OCI-LY7 (cell line): ENCODE results near the gene RPS16. TPM values are rescaled to one million over a fixed set of nuclear protein-coding genes. Genes with fewer than 3 reads are reported as not detected.

Experiments
- BruUV-seq: library from RNA; stranded (reverse); fragments of 400-500 nt; replicated peaks from 2 replicates; lab custom pipeline; 2021; lab: Mats Ljungman, UMichigan
- CTCF ChIA-PET: fragments of 300-600 bp; sonication (Branson Sonifier 250); formaldehyde crosslinking; loops from one replicate; lab custom pipeline; 2022; ENCODE audit warnings: antibody characterized with exemption; ENCODE audit not compliant: unreplicated experiment; lab: Charles Lee
- POLR2A ChIA-PET: fragments of 300-600 bp; sonication (Branson Sonifier 250); formaldehyde crosslinking; loops from one replicate; lab custom pipeline; 2022; ENCODE audit warnings: antibody characterized with exemption; lab: Charles Lee
- DNase-seq: peaks from one replicate; pipeline ENCODE4 v3.0.0-alpha.2; 2015; ENCODE audit warnings: low spot score
- H2AFZ ChIP-seq: fragments of 200-600 bp; sonication (generic), shearing (Covaris generic); 2 replicates; pipeline ENCODE4 v1.6.1; 2014; ENCODE audit warnings: mild to moderate bottlenecking, antibody characterized with exemption, low read length, moderate library complexity
- H3K27ac ChIP-seq: fragments of 200-600 bp; sonication (generic); 2 replicates; pipeline ENCODE4 v1.5.1; 2014; ENCODE audit warnings: mixed run types, low read depth, mild to moderate bottlenecking, moderate library complexity, low read length, inconsistent platforms; ENCODE audit not compliant: poor library complexity, severe bottlenecking
- H3K36me3 ChIP-seq: fragments of 200-600 bp; sonication (generic); 2 replicates; pipeline ENCODE4 v1.6.1; 2014; ENCODE audit warnings: mild to moderate bottlenecking, antibody characterized with exemption, low read length, moderate library complexity, mixed read lengths; ENCODE audit not compliant: insufficient read depth
- H3K4me1 ChIP-seq: fragments of 200-600 bp; sonication (generic); 2 replicates; pipeline ENCODE4 v1.5.1; 2014; ENCODE audit warnings: mild to moderate bottlenecking, low read length; ENCODE audit not compliant: insufficient read depth, poor library complexity, severe bottlenecking
- H3K4me2 ChIP-seq: fragments of 200-600 bp; sonication (generic); 2 replicates; pipeline ENCODE4 v1.6.1; 2014; ENCODE audit warnings: mild to moderate bottlenecking, low read length
- H3K4me3 ChIP-seq: fragments of 200-600 bp; sonication (generic); 2 replicates; pipeline ENCODE4 v1.5.1; 2014; ENCODE audit warnings: mild to moderate bottlenecking, low read depth, low read length; ENCODE audit not compliant: poor library complexity, severe bottlenecking
- H3K79me2 ChIP-seq: fragments of 200-600 bp; sonication (generic); 2 replicates; pipeline ENCODE4 v1.6.1; 2016; ENCODE audit warnings: low read depth, mild to moderate bottlenecking, low read length, moderate library complexity, mixed read lengths; ENCODE audit not compliant: insufficient read depth
- H3K9me2 ChIP-seq: fragments of 200-600 bp; sonication (generic); 2 replicates; pipeline ENCODE4 v1.6.1; 2016; ENCODE audit warnings: mild to moderate bottlenecking, low read length, mixed read lengths; ENCODE audit not compliant: insufficient read depth
- H3K9me3 ChIP-seq: fragments of 200-600 bp; sonication (generic); 2 replicates; pipeline ENCODE4 v1.6.1; 2014; ENCODE audit warnings: mild to moderate bottlenecking, mixed run types, low read length, mixed read lengths
- H4K20me1 ChIP-seq: fragments of 200-600 bp; sonication (generic); 2 replicates; pipeline ENCODE4 v1.6.1; 2014; ENCODE audit warnings: mild to moderate bottlenecking, antibody characterized with exemption, low read length, moderate library complexity, mixed read lengths; ENCODE audit not compliant: insufficient read depth
- EZH2phosphoT487 ChIP-seq: fragments of 200-600 bp; sonication (generic); IDR thresholded peaks from 2 replicates; pipeline ENCODE4 v1.6.1; 2018; ENCODE audit warnings: low read depth, borderline replicate concordance, mild to moderate bottlenecking, mixed run types, antibody characterized with exemption, low read length, moderate library complexity, mixed read lengths
- intact Hi-C: fragments of 100-400 bp; cut with micrococcal nuclease; formaldehyde crosslinking; loops from one replicate; pipeline ENCODE4 v1.10.0; 2022; ENCODE audit not compliant: unreplicated experiment
- total RNA-seq, 2 experiments: library from RNA; depleted of rRNA in 1 of 2; stranded (reverse); fragments of >200 nt in 1 of 2; shearing (Covaris generic) in 1 of 2; gene quantifications; 2 replicates each; pipeline ENCODE4 v1.2.3, GENCODE V29; 2014 to 2022
- TF ChIP-seq, protein P1 (sequence below): fragments of 200-600 bp; sonication (generic); conservative IDR thresholded peaks from 2 replicates; pipeline ENCODE4 v1.5.1; 2014; ENCODE audit warnings: mild to moderate bottlenecking, antibody characterized with exemption, low read length, moderate library complexity, mixed read lengths

Gene RPS16
- total RNA-seq, 2 experiments from 2014 or later: 634 to 3,661 TPM

DNA sequence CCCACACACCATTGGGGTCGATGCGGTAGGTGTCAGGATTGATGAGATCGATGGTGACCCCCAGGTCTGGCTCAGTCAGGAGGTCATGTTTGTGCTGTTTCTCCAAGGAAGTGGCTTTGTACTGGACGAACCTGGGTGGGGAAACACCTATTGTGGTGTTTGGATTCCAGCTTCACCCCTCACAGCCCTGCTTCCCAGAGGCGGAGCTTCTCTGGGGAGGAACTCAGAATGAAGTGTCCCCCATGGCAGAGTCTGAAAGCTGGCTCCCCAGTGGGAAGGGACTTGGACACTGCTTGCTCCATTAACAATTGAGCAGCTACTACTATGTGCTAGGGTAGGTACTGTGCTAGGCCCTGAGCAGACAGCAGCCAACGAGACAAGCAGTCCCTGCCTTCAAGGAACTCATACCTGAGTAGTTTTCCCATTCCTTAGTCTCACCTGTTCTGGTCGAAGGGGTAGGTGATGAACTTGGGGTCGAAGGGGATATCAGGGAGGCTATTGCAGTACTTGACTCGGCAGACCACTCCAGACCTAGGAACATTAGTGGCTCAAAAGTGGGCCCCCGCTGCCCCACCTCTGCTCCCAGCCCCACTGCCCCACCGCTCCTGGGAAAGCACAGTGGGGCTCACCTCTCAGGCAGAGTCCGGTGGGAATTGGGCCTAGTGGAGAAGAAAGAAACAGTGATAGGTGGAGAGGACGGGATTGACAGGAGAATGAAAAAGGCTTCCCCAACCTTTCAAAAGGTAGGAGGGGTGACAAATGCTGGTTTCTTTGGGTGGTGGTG lies 45.9 kb downstream of the RPS16 start:
- no peaks in the 10 kb centered on the region for H4K20me1 ChIP-seq
- BruUV-seq: no TSS peak
- peak overlapping the region; percentile 84 for H3K27ac ChIP-seq
- no peaks in the 10 kb centered on the region for H3K9me3 ChIP-seq
- peak overlapping the region; percentile 83 for H3K4me2 ChIP-seq
- no peak overlapping the region for H2AFZ ChIP-seq
- ChIA-PET POLR2A (interaction anchor here (1.0 to 2.0 kb wide), 2 partner anchors 46 to 53 kb away, joined by 3 to 6 read pairs; partner anchors contain the start of gene RPS16), CTCF (no interaction called here)
- peaks cover 59% of the 10 kb centered on the region for H3K36me3 ChIP-seq
- peaks cover 24% of the 10 kb centered on the region for H3K4me1 ChIP-seq
- no peaks in the 10 kb centered on the region for H3K9me2 ChIP-seq
- peaks cover 25% of the 10 kb centered on the region for H3K79me2 ChIP-seq
- intact Hi-C loops: loop anchor here (2.0 kb wide), 1 partner anchor 143 kb away; the partner anchor contains the start of gene EID2B
- TF ChIP-seq, protein P1, sequence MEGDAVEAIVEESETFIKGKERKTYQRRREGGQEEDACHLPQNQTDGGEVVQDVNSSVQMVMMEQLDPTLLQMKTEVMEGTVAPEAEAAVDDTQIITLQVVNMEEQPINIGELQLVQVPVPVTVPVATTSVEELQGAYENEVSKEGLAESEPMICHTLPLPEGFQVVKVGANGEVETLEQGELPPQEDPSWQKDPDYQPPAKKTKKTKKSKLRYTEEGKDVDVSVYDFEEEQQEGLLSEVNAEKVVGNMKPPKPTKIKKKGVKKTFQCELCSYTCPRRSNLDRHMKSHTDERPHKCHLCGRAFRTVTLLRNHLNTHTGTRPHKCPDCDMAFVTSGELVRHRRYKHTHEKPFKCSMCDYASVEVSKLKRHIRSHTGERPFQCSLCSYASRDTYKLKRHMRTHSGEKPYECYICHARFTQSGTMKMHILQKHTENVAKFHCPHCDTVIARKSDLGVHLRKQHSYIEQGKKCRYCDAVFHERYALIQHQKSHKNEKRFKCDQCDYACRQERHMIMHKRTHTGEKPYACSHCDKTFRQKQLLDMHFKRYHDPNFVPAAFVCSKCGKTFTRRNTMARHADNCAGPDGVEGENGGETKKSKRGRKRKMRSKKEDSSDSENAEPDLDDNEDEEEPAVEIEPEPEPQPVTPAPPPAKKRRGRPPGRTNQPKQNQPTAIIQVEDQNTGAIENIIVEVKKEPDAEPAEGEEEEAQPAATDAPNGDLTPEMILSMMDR: no peak
- TF ChIP-seq EZH2phosphoT487: no peak
- DNase-seq: no peak
- H3K4me3 ChIP-seq: peak overlapping the region; percentile 86

DNA sequence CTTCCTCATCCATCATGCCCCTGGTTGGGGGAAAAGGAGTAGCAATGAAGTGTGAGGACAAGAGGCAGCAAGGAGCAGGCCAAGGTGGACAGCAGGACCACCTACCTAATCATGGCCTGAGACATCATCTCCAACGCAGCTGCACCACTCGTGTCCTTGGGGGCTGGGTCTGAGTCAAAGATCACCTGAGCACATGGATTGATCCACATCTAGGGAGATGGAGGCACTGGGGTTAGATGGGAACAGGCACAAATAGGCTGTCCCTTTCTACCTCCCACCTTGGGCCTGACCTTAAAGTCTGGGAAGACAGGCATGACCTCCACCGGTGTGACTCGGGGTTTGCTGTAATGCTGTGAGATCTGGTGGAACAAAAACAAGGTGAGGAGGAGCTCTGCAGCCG lies 47.1 kb downstream of the RPS16 start:
- H3K4me1 ChIP-seq: peaks cover 23% of the 10 kb centered on the region
- H3K27ac ChIP-seq: no peak overlapping the region
- no peak for TF ChIP-seq EZH2phosphoT487
- TF ChIP-seq, protein P1: no peak
- no peaks in the 10 kb centered on the region for H3K9me2 ChIP-seq
- intact Hi-C loops: no loop called here
- H2AFZ ChIP-seq: no peak overlapping the region
- no peak for DNase-seq
- TSS peak; percentile 75 for BruUV-seq
- H3K4me2 ChIP-seq: no peak overlapping the region
- peaks cover 25% of the 10 kb centered on the region for H3K79me2 ChIP-seq
- ChIA-PET CTCF (no interaction called here), POLR2A (no interaction called here)
- H3K36me3 ChIP-seq: peaks cover 60% of the 10 kb centered on the region
- no peaks in the 10 kb centered on the region for H3K9me3 ChIP-seq
- 0 out of 2 replicates have a peak, but pooled peaks cover 2% of the 10 kb centered on the region for H4K20me1 ChIP-seq
- no peak overlapping the region for H3K4me3 ChIP-seq

DNA sequence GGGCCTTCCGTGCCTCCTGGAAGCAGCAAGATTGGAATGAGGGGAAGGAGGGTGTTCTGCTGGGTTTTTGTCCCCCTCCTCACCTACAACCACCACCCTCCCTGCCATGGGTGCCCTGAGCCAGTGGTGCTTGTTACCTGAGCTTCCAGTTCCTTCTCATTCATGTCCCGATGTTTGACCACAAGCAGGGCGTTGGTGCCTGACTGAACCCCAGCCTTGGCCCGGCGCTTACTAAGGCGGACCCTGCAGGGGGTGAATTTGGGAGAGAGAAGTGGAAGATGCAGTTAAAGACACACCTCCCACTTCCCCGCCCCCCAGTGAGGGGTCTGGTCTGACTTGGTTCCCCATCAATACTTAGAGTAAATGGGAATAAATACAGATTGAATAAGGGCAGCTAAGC lies 49.2 kb downstream of the RPS16 start:
- ChIA-PET POLR2A (interaction anchor here (0.6 kb wide), 1 partner anchor 1383 kb away, joined by 3 read pairs; no protein-coding TSS in a partner anchor), CTCF (no interaction called here)
- no peak for TF ChIP-seq EZH2phosphoT487
- TF ChIP-seq, protein P1: no peak

More for the DNA sequence above, 49.2 kb downstream of the RPS16 start:
- no TSS peak for BruUV-seq
- Histone ChIP-seq H3K36me3 (peaks cover 71% of the 10 kb centered on the region), H3K9me3 (no peaks in the 10 kb centered on the region), H3K27ac (no peak overlapping the region), H4K20me1 (0 out of 2 replicates have a peak, but pooled peaks cover 3% of the 10 kb centered on the region), H2AFZ (no peak overlapping the region), H3K79me2 (peaks cover 13% of the 10 kb centered on the region; the same call in 1 of the 2 replicates), H3K9me2 (no peaks in the 10 kb centered on the region), H3K4me3 (no peak overlapping the region), H3K4me2 (no peak overlapping the region), H3K4me1 (peaks cover 10% of the 10 kb centered on the region)
- DNase-seq: no peak
- intact Hi-C loops: no loop called here
